Trophoblast cell (in vitro differentiated cells and primary cell): ENCODE results near the gene FAM98A.

Source experiments
- DNase-seq, 2 donors: peaks; one replicate each; pipeline ENCODE4 v3.0.0-alpha.2; 2016
- H2AFZ ChIP-seq: 2 replicates; pipeline ENCODE4 v1.6.1; 2013; ENCODE audit warnings: low read length, moderate library complexity, mild to moderate bottlenecking; ENCODE audit not compliant: insufficient read depth, poor library complexity
- H2AK5ac ChIP-seq: 2 replicates; pipeline ENCODE4 v1.6.1; 2013; ENCODE audit warnings: mild to moderate bottlenecking, low read length
- H2BK120ac ChIP-seq: 2 replicates; pipeline ENCODE4 v1.6.1; 2013; ENCODE audit warnings: low read length, mild to moderate bottlenecking, moderate library complexity; ENCODE audit not compliant: insufficient read depth, poor library complexity
- H2BK12ac ChIP-seq: 2 replicates; pipeline ENCODE4 v1.6.1; 2013; ENCODE audit warnings: mild to moderate bottlenecking, low read length, moderate library complexity
- H2BK5ac ChIP-seq: 2 replicates; pipeline ENCODE4 v1.6.1; 2013; ENCODE audit warnings: low read length, low read depth, moderate library complexity, mild to moderate bottlenecking; ENCODE audit not compliant: poor library complexity
- H3K14ac ChIP-seq: 2 replicates; pipeline ENCODE4 v1.6.1; 2013; ENCODE audit warnings: mild to moderate bottlenecking, low read length
- H3K18ac ChIP-seq: 2 replicates; pipeline ENCODE4 v1.6.1; 2013; ENCODE audit warnings: mild to moderate bottlenecking, low read length
- H3K23ac ChIP-seq: 2 replicates; pipeline ENCODE4 v1.6.1; 2013; ENCODE audit warnings: low read length
- H3K27ac ChIP-seq: 2 replicates; pipeline ENCODE4 v1.5.1; 2013; ENCODE audit warnings: low read depth, mild to moderate bottlenecking, inconsistent platforms, low read length, moderate library complexity
- H3K27me3 ChIP-seq: 2 replicates; pipeline ENCODE4 v1.6.1; 2013; ENCODE audit warnings: inconsistent platforms, mild to moderate bottlenecking, low read length, moderate library complexity; ENCODE audit not compliant: insufficient read depth
- H3K36me3 ChIP-seq, 2 experiments: 1 replicate in 1 of 2; 2 replicates in 1 of 2; pipeline ENCODE4 v1.6.1; 2013; ENCODE audit warnings: low read length in 2 of 2, mild to moderate bottlenecking in 2 of 2, moderate library complexity in 1 of 2; ENCODE audit not compliant: insufficient read depth in 2 of 2, control insufficient read depth in 1 of 2
- H3K4ac ChIP-seq: 2 replicates; pipeline ENCODE4 v1.6.1; 2013; ENCODE audit warnings: low read depth, mild to moderate bottlenecking, low read length, moderate library complexity
- H3K4me1 ChIP-seq, 2 experiments: 1 replicate in 1 of 2; 2 replicates in 1 of 2; pipeline ENCODE4 v1.6.1; 2013; ENCODE audit warnings: low read length in 2 of 2, mild to moderate bottlenecking in 2 of 2, moderate library complexity in 1 of 2; ENCODE audit not compliant: insufficient read depth in 2 of 2, control insufficient read depth in 1 of 2
- H3K4me2 ChIP-seq: 2 replicates; pipeline ENCODE4 v1.6.1; 2013; ENCODE audit warnings: inconsistent platforms, mild to moderate bottlenecking, low read length, moderate library complexity
- H3K4me3 ChIP-seq: 2 replicates; pipeline ENCODE4 v1.5.1; 2013; ENCODE audit warnings: mild to moderate bottlenecking, low read depth, low read length, inconsistent platforms
- H3K79me1 ChIP-seq: one replicate; pipeline ENCODE4 v1.6.1; 2013; ENCODE audit warnings: low read length
- H3K79me2 ChIP-seq: 2 replicates; pipeline ENCODE4 v1.6.1; 2013; ENCODE audit warnings: low read length, mild to moderate bottlenecking; ENCODE audit not compliant: control insufficient read depth, insufficient read depth, poor library complexity
- H3K9ac ChIP-seq: 2 replicates; pipeline ENCODE4 v1.6.1; 2013; ENCODE audit warnings: mild to moderate bottlenecking, low read length
- H3K9me3 ChIP-seq: 2 replicates; pipeline ENCODE4 v1.6.1; 2013; ENCODE audit warnings: low read depth, mild to moderate bottlenecking, control low read depth, inconsistent platforms, low read length; ENCODE audit not compliant: insufficient read depth
- H4K12ac ChIP-seq: 2 replicates; pipeline ENCODE4 v1.6.1; 2013; ENCODE audit warnings: low read depth, mild to moderate bottlenecking, low read length, moderate library complexity
- H4K8ac ChIP-seq: 2 replicates; pipeline ENCODE4 v1.6.1; 2013; ENCODE audit warnings: low read depth, mild to moderate bottlenecking, low read length, moderate library complexity
- H4K91ac ChIP-seq: one replicate; pipeline ENCODE4 v1.6.1; 2013; ENCODE audit warnings: low read depth, mild to moderate bottlenecking, low read length, moderate library complexity
- WGBS: extraction: QIAGEN DNeasy Blood & Tissue Kit; methylation state at CpG from one replicate; pipeline ENCODE4 v1.1.7; 2013; ENCODE audit warnings: missing lambda C conversion rate; ENCODE audit not compliant: insufficient read length, insufficient coverage; ENCODE audit errors: extremely low coverage; 5-methylcytosine and 5-hydroxymethylcytosine counted together

Gene FAM98A

GRCh38 chr2:33614190-33614589 is 15.1 kb upstream of the FAM98A start:
- Histone ChIP-seq H2BK120ac (no peak overlapping the region), H2BK12ac (no peak overlapping the region), H4K12ac (no peak overlapping the region)

GRCh38 chr2:33607905-33608304 is 8.8 kb upstream of the FAM98A start:
- Histone ChIP-seq H3K79me2 (no peaks in the 10 kb centered on the region), H3K9me3 (peaks cover 8% of the 10 kb centered on the region), H2AK5ac (no peak overlapping the region), H3K4me1 (peaks cover 0 to 7% of the 10 kb centered on the region in 2 experiments), H2BK5ac (no peak overlapping the region), H2BK120ac (no peak overlapping the region), H3K27me3 (no peaks in the 10 kb centered on the region), H3K36me3 (peaks cover 0 to 5% of the 10 kb centered on the region in 2 experiments), H3K9ac (no peak overlapping the region), H3K14ac (no peak overlapping the region), H2AFZ (no peak overlapping the region), H3K4me2 (no peak overlapping the region), H4K12ac (no peak overlapping the region), H3K4me3 (no peak overlapping the region), H3K27ac (no peak overlapping the region), H3K4ac (no peak overlapping the region), H3K23ac (no peak overlapping the region), H4K8ac (no peak overlapping the region), H3K79me1 (no peaks in the 10 kb centered on the region), H3K18ac (no peak overlapping the region), H2BK12ac (no peak overlapping the region), H4K91ac (no peak overlapping the region)
- DNase-seq = no peak
- WGBS = no CpG with 5 or more reads among the region's 2 CpGs

More at GRCh38 chr2:33614190-33614589, 15.1 kb upstream of the FAM98A start:
- H3K36me3 ChIP-seq = peaks cover 0 to 5% of the 10 kb centered on the region in 2 experiments
- no peaks in the 10 kb centered on the region for H3K79me1 ChIP-seq
- no peak overlapping the region for H3K27ac ChIP-seq
- no peak overlapping the region for H4K91ac ChIP-seq
- H3K23ac ChIP-seq = no peak overlapping the region
- H3K4ac ChIP-seq = no peak overlapping the region
- H3K9me3 ChIP-seq = peaks cover 8% of the 10 kb centered on the region
- H2BK5ac ChIP-seq = no peak overlapping the region
- H3K4me2 ChIP-seq = no peak overlapping the region
- H2AK5ac ChIP-seq = no peak overlapping the region
- peaks cover 0 to 2% of the 10 kb centered on the region in 2 experiments for H3K4me1 ChIP-seq
- no peak overlapping the region for H3K14ac ChIP-seq
- no peaks in the 10 kb centered on the region for H3K79me2 ChIP-seq
- DNase-seq = no peak
- no peak overlapping the region for H4K8ac ChIP-seq
- H3K27me3 ChIP-seq = no peaks in the 10 kb centered on the region
- H3K9ac ChIP-seq = no peak overlapping the region
- H3K4me3 ChIP-seq = no peak overlapping the region
- H3K18ac ChIP-seq = no peak overlapping the region
- no peak overlapping the region for H2AFZ ChIP-seq

- H3K36me3 ChIP-seq = peaks cover 0 to 5% of the 10 kb centered on the region in 2 experiments
- H3K23ac ChIP-seq = no peak overlapping the region
- H3K79me1 ChIP-seq = no peaks in the 10 kb centered on the region
- no peak overlapping the region for H3K18ac ChIP-seq
- no peak overlapping the region for H3K4me2 ChIP-seq
- no peak overlapping the region for H2BK5ac ChIP-seq
- H2BK120ac ChIP-seq = no peak overlapping the region
- no peak overlapping the region for H2AK5ac ChIP-seq
- H3K4me1 ChIP-seq = peaks cover 0 to 7% of the 10 kb centered on the region in 2 experiments
- no peaks in the 10 kb centered on the region for H3K79me2 ChIP-seq
- WGBS = no CpG with 5 or more reads among the region's 4 CpGs
- no peak overlapping the region for H4K12ac ChIP-seq
- peaks cover 8% of the 10 kb centered on the region for H3K9me3 ChIP-seq
- H3K27me3 ChIP-seq = no peaks in the 10 kb centered on the region
- no peak overlapping the region for H4K91ac ChIP-seq
- no peak overlapping the region for H3K4ac ChIP-seq
- H3K14ac ChIP-seq = no peak overlapping the region
- H3K9ac ChIP-seq = no peak overlapping the region
- no peak overlapping the region for H4K8ac ChIP-seq
- no peak overlapping the region for H2BK12ac ChIP-seq
- no peak overlapping the region for H3K27ac ChIP-seq
- DNase-seq = no peak
- no peak overlapping the region for H3K4me3 ChIP-seq
- no peak overlapping the region for H2AFZ ChIP-seq
These were observed 8.2 kb upstream of the FAM98A start for GRCh38 chr2:33607251-33607721.

- Histone ChIP-seq H3K4me3 (no peak overlapping the region), H3K27ac (no peak overlapping the region), H2BK120ac (no peak overlapping the region), H3K9ac (no peak overlapping the region), H2BK5ac (no peak overlapping the region), H3K18ac (no peak overlapping the region), H2BK12ac (no peak overlapping the region), H3K36me3 (peaks cover 0 to 5% of the 10 kb centered on the region in 2 experiments), H3K4ac (no peak overlapping the region), H3K9me3 (peaks cover 5% of the 10 kb centered on the region), H4K8ac (no peak overlapping the region), H4K91ac (no peak overlapping the region), H3K79me1 (no peaks in the 10 kb centered on the region), H2AK5ac (no peak overlapping the region), H2AFZ (no peak overlapping the region), H3K79me2 (no peaks in the 10 kb centered on the region), H3K14ac (no peak overlapping the region), H3K4me1 (peaks cover 0 to 7% of the 10 kb centered on the region in 2 experiments), H3K4me2 (no peak overlapping the region), H3K23ac (no peak overlapping the region), H4K12ac (no peak overlapping the region), H3K27me3 (no peaks in the 10 kb centered on the region)
- DNase-seq = no peak
- WGBS = no CpG with 5 or more reads among the region's 7 CpGs
These were observed 7.5 kb upstream of the FAM98A start for GRCh38 chr2:33606622-33607021.
